Uterus (tissue), 2 donors: ENCODE data around the gene SCN8A.

Source experiments
- CTCF ChIP-seq, 4 experiments: fragments of 200-600 bp in 2 of 4; fragments of 450-650 bp in 2 of 4; sonication (generic) in 2 of 4; IDR thresholded peaks; one replicate each; pipeline ENCODE4 v1.5.1; 2016 to 2019; ENCODE audit warnings: antibody characterized with exemption in 4 of 4, mild to moderate bottlenecking in 2 of 4, moderate library complexity in 1 of 4
- POLR2A ChIP-seq, 2 donors: fragments of 450-650 bp; IDR thresholded peaks; one replicate each; pipeline ENCODE4 v1.6.1; 2016; ENCODE audit warnings: antibody characterized with exemption in 2 of 2, mild to moderate bottlenecking in 1 of 2, moderate library complexity in 1 of 2

DNA sequence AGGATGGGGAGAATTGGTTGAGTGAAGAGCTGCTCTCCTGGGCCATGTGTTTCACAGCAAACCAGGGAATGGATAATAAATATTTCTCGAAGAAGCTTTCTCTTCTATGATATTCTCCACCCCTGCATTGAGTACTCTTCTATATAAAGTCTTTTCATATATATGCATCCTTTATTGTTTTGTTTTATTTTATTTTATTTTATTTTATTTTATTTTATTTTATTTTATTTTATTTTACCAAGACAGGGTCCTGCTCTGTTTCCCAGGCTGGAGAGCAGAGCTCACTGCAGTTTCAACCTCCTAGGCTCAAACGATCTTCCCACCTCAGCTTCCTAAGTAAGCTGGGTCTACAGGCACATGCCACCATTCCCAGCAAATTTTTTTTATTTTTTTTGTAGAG is 85.8 kb downstream of the SCN8A start:
- TF ChIP-seq CTCF (IDR thresholded peaks at IDR 0.05): no peak
- no peak for TF ChIP-seq POLR2A (IDR thresholded peaks at IDR 0.05)
